A673 (cell line): Measurements from ENCODE around the gene SCYGR6. TPM values are rescaled to one million over a fixed set of nuclear protein-coding genes. Genes with fewer than 3 reads are reported as not detected.
A peak's percentile ranks its signal among the peaks of the same experiment; 100 is the strongest.
"Not testable (repeated sequence)": the region's sequence is repeated elsewhere in the genome, so short reads cannot be mapped to it uniquely, and the experiment has no call there.

Experiments
- BruUV-seq: library from RNA; stranded (reverse); fragments of 400-500 nt; replicated peaks from 2 replicates; lab custom pipeline; 2021; lab: Mats Ljungman, UMichigan
- CTCF ChIA-PET: fragments of 300-600 bp; sonication (Branson Sonifier 250); formaldehyde crosslinking; loops from one replicate; lab custom pipeline; 2022; ENCODE audit warnings: antibody characterized with exemption; lab: Charles Lee
- POLR2A ChIA-PET: fragments of 300-600 bp; sonication (Branson Sonifier 250); formaldehyde crosslinking; loops from one replicate; lab custom pipeline; 2022; ENCODE audit warnings: antibody characterized with exemption; ENCODE audit not compliant: low non-redundant PET; lab: Charles Lee
- DNase-seq: peaks from one replicate; pipeline ENCODE4 v3.0.0-alpha.2; 2015; ENCODE audit warnings: low spot score
- H3K27ac ChIP-seq: fragments of 200-600 bp; sonication (generic); 2 replicates; pipeline ENCODE4 v1.5.1; 2016; ENCODE audit warnings: mixed run types, low read depth, mild to moderate bottlenecking, mixed read lengths, antibody characterized with exemption, low read length; ENCODE audit not compliant: poor library complexity, severe bottlenecking
- H3K27me3 ChIP-seq: fragments of 200-600 bp; sonication (generic); replicated peaks from 2 replicates; pipeline ENCODE4 v1.6.1; 2017; ENCODE audit warnings: mixed run types, low read depth, mild to moderate bottlenecking, mixed read lengths, antibody characterized with exemption, low read length; ENCODE audit not compliant: insufficient read depth, poor library complexity
- H3K36me3 ChIP-seq: fragments of 200-600 bp; sonication (generic); 2 replicates; pipeline ENCODE4 v1.6.1; 2016; ENCODE audit warnings: mixed run types, mild to moderate bottlenecking, mixed read lengths, antibody characterized with exemption, low read length; ENCODE audit not compliant: insufficient read depth, poor library complexity, severe bottlenecking
- H3K4me1 ChIP-seq: fragments of 200-600 bp; sonication (generic); 2 replicates; pipeline ENCODE4 v1.6.1; 2017; ENCODE audit warnings: mixed run types, mild to moderate bottlenecking, mixed read lengths, antibody characterized with exemption, low read length; ENCODE audit not compliant: insufficient read depth, poor library complexity, severe bottlenecking
- H3K4me3 ChIP-seq: fragments of 200-600 bp; sonication (generic); 2 replicates; pipeline ENCODE4 v1.5.1; 2016; ENCODE audit warnings: low read depth, mixed run types, mild to moderate bottlenecking, mixed read lengths, low read length; ENCODE audit not compliant: poor library complexity, severe bottlenecking
- H3K9me3 ChIP-seq: fragments of 200-600 bp; sonication (generic); 2 replicates; pipeline ENCODE4 v1.6.1; 2016; ENCODE audit warnings: mixed run types, low read depth, mild to moderate bottlenecking, mixed read lengths, antibody characterized with exemption, low read length; ENCODE audit not compliant: poor library complexity, severe bottlenecking
- CTCF ChIP-seq: fragments of 300-800, 200-600 bp; sonication (generic); conservative IDR thresholded peaks from 2 replicates; pipeline ENCODE4 v1.5.1; 2017; ENCODE audit warnings: low read depth, mild to moderate bottlenecking, antibody characterized with exemption, low read length, moderate library complexity, mixed read lengths
- EZH2 ChIP-seq: fragments of 200-600 bp; sonication (generic); IDR thresholded peaks from 2 replicates; pipeline ENCODE4 v1.6.1; 2017; ENCODE audit warnings: borderline replicate concordance, low read depth, mild to moderate bottlenecking, mixed read lengths, antibody characterized with exemption, low read length; ENCODE audit not compliant: poor library complexity, severe bottlenecking
- intact Hi-C: fragments of 100-400 bp; cut with micrococcal nuclease; formaldehyde crosslinking; loops from one replicate; pipeline ENCODE4 v1.10.0; 2022; ENCODE audit not compliant: unreplicated experiment
- total RNA-seq: library from RNA; stranded (reverse); gene quantifications from 2 replicates; pipeline ENCODE4 v1.2.3, GENCODE V29; 2021

Gene SCYGR6
- total RNA-seq, 1 experiment from 2014 or later: not detected

- intact Hi-C loops: no loop called here
- Histone ChIP-seq H3K4me3 (no peak overlapping the region), H3K4me1 (no peaks in the 10 kb centered on the region), H3K27me3 (no peaks in the 10 kb centered on the region), H3K27ac (no peak overlapping the region), H3K36me3 (no peaks in the 10 kb centered on the region), H3K9me3 (no peaks in the 10 kb centered on the region)
- DNase-seq: no peak
- no peak for TF ChIP-seq EZH2
- no peak for TF ChIP-seq CTCF
- no TSS peak for BruUV-seq
- POLR2A ChIA-PET: no interaction called here
- CTCF ChIA-PET: no interaction called here
Measured at GRCh38 chr2:227739351-227739750, 14.8 kb upstream of the SCYGR6 start.

DNA sequence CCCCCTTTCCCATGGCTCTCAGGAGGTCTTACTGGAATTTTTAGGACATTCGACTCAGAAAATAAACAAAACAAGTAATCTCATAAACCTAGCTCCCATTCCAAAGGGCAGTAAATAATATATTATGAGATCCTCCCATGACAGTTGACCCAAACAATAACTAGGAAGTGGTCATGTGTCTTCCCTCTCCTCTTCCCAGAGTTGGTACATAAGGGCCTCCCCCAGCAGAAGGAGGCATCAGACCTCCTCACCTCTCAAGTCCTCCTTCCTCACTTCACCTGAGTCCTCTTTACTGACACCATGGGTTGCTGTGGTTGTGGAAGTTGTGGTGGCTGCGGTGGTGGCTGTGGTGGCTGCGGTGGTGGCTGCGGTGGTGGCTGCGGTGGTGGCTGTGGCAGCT, 3.5 kb upstream of the SCYGR6 start, which contains the start of gene SCYGR7:
TSS of gene SCYGR7 (plus strand) at position 301 of the 400 bp plus-strand sequence. CDS start at position 301, 0 bp downstream.
- no peaks in the 10 kb centered on the region for H3K4me1 ChIP-seq
- BruUV-seq: no TSS peak
- TF ChIP-seq CTCF (no peak), EZH2 (no peak)
- H3K36me3 ChIP-seq: no peaks in the 10 kb centered on the region
- no peak within 1 kb of the TSS for H3K27ac ChIP-seq
- H3K4me3 ChIP-seq: no peak within 1 kb of the TSS
- CTCF ChIA-PET: no interaction called here
- H3K9me3 ChIP-seq: no peaks in the 10 kb centered on the region
- H3K27me3 ChIP-seq: no peaks in the 10 kb centered on the region
- POLR2A ChIA-PET: no interaction called here
- intact Hi-C loops: no loop called here
- no peak for DNase-seq

GRCh38 chr2:227722821-227723220, 1.7 kb downstream of the SCYGR6 start:
- DNase-seq, BruUV-seq, H3K27me3 ChIP-seq, H3K9me3 ChIP-seq, H3K4me1 ChIP-seq, POLR2A ChIA-PET, H3K4me3 ChIP-seq, CTCF ChIA-PET, H3K36me3 ChIP-seq, H3K27ac ChIP-seq, intact Hi-C loops: not testable (repeated sequence)

DNA sequence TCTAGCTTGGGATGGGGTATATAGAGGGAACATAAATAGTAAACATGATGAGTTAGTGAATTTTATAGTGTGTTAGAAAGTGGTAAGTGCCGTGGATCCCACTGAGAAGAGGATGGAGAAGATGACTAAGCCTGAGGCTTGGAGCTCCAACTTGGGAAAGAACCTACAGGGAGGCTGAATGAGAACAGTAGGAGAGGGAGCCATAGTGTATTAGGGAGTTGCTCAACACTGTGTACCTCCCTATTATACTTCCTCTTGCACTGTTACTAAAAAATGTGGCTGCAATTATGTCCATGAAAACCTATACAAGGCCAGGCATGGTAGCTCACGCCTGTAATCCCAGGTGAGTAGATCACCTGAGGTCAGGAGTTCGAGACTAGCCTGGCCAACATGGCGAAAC, 3.9 kb downstream of the SCYGR6 start:
- H3K4me1 ChIP-seq: no peaks in the 10 kb centered on the region
- BruUV-seq: no TSS peak
- CTCF ChIA-PET: no interaction called here

More for the DNA sequence above, 3.9 kb downstream of the SCYGR6 start:
- no peaks in the 10 kb centered on the region for H3K36me3 ChIP-seq
- no peak overlapping the region for H3K27ac ChIP-seq
- peak; percentile 12 for DNase-seq
- H3K9me3 ChIP-seq: no peaks in the 10 kb centered on the region
- intact Hi-C loops: no loop called here
- POLR2A ChIA-PET: interaction anchor here (0.6 kb wide), 1 partner anchor 70 kb away, joined by 3 read pairs; no protein-coding TSS in a partner anchor
- TF ChIP-seq EZH2 (no peak), CTCF (no peak)
- no peak overlapping the region for H3K4me3 ChIP-seq
- H3K27me3 ChIP-seq: no peaks in the 10 kb centered on the region
